PC-9 (cell line): ENCODE measurements around the gene ARHGAP22.

Source experiments
- CTCF ChIP-seq: fragments of 200-600 bp; sonication (generic); conservative IDR thresholded peaks from 2 replicates; pipeline ENCODE4 v1.6.1; 2017; ENCODE audit warnings: mixed run types, antibody characterized with exemption, mild to moderate bottlenecking, moderate library complexity
- EZH2 ChIP-seq: fragments of 200-600 bp; sonication (generic); IDR thresholded peaks from 2 replicates; pipeline ENCODE4 v1.8.0; 2017; ENCODE audit warnings: antibody characterized with exemption, low read depth

- TF ChIP-seq CTCF (no peak), EZH2 (no peak)
These were observed 28.4 kb downstream of the ARHGAP22 start for GRCh38 chr10:48576501-48576900.
